GM21737 (cell line): ENCODE measurements around the gene AMELX.

ENCODE experiments used
- ATAC-seq: cut with Tn5 transposase; IDR thresholded peaks from one replicate; pipeline ENCODE4 v1.9.1; 2021; ENCODE audit warnings: mild to moderate bottlenecking, moderate library complexity; ENCODE audit not compliant: unreplicated experiment

The AMELX gene

DNA sequence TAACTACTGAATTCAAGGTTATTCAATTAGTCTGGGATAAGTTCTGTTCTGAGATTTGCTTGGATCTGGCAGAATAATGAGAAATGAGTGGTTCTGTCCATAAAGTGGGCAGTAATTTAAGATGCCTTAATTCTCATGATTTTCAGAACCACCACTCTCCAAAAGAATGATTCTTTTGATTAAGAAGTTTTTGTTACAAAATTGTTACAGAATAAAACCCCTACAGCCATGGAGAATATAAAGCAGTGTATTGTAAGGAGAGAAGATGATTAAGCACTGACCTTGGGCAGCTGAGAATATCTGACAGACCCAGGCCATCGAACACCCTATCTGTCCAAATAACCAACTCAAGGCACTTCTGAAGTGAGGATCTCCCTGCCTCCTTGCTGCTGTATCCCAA, 12.4 kb downstream of the AMELX start:
- no peak for ATAC-seq

DNA sequence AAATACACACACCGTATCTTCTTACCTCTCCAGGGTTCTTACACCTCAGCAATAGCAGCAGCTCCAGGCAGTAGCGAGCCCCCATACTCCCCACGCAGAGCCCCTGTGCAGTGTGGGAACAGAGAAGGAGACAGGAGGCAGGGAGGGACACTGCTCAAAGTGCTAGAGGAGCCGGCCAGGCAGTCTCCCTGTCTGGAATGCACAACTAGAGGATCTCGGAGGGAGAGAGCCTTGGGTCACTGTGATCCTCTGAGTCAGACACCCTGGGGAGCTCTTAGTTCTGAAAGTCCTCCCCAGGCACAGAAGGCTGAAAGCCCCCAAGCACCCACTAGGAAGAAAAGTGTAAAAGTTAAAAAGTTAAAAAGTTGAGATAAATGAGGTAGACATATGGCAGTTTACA, 16.0 kb downstream of the AMELX start:
- no peak for ATAC-seq

DNA sequence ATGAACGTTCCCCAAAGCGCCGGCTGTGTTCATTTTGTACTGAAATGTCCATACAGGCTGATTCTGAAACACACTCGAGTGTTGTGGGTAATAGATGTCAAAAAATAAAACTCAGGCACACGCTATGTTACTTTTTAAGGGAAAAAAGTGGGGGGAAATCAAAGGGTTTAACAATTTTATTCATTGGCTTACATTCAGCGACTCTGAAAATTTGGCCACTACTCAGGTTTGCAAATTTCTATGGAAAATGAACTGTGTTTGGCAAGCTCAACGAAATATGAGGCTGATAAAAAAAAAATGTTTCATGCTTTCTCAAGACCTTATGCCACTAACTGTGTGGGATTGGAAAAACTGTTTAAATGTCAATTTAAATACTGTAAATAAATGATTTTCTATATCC, 18.5 kb downstream of the AMELX start:
- ATAC-seq = no peak

DNA sequence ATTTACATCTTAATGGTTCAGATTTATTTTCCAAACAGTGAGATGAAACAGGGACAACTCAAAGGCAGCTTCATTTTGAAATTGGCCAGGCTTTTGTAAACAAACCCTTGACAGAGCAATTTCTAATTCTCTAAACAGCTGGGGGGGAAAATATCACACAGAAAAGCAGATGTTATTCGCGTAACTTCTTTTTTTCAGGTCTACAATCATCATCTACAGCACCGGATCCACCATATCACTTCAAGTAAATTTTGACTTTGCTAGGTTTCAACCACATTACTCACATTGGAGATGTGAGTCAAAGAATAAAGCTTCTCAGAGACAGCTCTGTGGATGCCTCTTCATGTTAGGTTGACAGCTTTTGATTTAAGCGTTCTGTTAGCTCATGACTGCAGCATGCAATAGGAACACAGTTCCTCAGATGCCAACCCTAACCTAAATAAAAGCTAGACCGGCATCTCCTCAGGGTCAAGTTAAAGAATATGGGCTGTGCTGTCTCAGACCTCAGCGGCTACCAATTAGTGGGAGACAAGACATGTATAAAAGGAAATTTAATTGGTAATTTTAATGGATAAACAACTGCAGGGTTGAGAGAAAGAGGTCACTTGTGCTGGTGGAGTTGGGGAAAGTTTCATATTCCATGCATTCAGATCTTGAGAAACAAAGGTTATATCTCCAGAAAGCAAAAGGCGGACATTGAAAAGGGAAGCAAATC, 26.8 kb downstream of the AMELX start:
- no peak for ATAC-seq

DNA sequence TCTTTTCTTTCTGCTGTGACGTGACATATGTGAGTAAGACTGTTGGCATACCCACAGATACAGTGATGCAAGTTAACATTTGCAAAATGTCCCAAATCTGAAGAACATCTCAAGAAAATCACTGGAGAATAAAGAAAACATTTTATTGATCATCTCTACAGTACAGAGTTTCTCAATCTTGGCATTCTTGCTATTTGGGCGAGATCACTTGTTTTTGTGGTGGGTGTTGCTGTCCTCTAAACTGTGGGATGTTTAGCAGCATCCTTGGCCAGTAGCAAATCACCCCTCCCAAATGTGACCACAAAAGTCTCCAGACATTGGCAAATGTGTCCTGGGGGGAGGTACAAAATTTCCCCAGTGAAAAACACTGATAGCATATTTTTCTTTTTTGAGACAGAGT, 28.8 kb downstream of the AMELX start:
- no peak for ATAC-seq

DNA sequence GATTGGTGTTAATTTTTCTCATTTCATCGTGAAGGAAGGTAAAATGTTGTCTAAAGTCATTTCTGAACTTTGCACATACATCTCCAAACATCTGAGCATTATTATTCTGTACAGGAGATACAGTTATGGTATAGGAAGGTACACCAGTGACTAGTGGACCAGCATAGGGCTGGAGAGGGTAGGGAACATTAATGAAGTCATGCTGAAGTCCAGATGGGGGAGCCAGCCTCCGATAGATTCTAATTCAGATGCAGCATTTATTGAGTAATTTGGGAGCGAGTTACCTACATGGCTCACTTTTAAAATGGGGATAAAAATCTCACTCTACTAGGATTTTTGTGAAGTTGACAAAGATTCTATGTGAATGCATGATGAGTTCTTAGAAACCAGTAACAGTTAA, 34.9 kb downstream of the AMELX start:
- ATAC-seq = no peak

DNA sequence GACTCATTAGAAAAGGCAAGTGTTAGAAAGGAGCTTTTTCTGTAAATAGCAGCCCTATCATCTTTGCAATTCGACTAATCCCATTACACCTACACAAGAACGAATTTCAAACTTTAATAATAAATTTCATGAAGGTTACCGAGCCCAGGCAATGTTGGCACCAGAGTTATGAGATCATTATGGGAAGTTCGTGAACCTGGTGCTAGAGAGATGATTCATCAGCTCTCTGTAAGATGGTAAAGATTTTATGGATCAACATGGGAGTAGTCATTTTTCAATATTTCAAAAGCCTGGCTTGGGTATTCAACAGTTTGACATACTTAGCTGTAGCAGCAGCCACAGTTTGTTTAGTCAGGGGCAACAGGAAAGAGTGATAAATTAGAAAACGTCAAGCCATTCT, 35.8 kb downstream of the AMELX start:
- no peak for ATAC-seq

DNA sequence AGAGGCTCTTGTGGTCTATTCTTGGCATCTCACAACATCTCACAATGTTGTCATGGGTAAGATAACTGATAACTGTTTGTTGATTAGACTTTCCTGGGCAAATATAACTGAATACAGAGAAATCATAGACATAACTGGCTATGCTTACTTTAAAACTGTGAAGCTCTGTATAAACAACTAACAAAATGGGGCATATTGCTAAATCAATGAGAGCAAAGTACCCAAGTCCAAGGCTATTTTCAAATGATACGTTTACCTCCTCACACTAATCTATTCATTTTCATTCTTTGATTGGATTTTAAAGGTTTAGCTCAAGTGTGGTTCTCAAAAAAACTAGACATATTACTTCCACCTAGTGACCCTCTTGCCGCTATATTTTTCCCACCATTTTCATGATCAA, 38.6 kb downstream of the AMELX start:
- ATAC-seq = no peak

DNA sequence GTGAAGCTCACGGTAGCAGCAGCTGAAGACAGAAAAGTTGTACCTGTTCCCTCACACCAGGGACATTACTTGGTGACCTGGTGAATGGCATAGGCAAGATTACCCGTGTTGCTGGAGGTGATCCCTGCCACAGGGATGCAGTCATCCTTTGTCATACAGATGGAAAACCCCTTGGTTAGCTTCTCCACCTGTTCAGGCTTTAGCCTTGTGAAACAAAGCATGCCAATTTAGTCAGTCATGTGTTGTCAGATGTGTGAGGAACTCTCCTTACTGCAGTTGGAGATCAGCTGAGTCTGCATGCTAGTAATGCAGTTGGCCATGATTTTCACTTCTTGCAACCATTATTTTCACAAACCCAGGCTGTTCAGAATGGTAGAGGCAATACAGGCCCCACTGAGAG, 41.0 kb downstream of the AMELX start:
- no peak for ATAC-seq

DNA sequence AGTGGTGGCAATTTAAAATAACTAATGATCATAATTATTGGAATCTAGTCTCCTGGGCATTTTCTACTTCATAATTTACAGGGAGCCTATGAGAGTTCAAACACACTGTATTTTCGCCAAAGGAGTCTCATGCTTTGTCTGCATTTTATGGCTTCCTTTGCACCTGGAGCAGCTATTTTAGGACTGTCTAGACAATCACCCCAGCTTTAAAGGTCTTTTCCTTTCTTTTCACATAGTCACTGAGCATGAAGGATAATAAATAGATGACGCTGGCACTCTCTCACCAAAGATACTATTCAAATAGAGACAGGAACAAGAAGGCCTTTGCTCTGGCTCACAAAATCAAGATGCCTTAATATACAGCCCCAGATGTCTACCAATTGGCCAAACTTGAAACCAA, 43.0 kb downstream of the AMELX start:
- no peak for ATAC-seq

DNA sequence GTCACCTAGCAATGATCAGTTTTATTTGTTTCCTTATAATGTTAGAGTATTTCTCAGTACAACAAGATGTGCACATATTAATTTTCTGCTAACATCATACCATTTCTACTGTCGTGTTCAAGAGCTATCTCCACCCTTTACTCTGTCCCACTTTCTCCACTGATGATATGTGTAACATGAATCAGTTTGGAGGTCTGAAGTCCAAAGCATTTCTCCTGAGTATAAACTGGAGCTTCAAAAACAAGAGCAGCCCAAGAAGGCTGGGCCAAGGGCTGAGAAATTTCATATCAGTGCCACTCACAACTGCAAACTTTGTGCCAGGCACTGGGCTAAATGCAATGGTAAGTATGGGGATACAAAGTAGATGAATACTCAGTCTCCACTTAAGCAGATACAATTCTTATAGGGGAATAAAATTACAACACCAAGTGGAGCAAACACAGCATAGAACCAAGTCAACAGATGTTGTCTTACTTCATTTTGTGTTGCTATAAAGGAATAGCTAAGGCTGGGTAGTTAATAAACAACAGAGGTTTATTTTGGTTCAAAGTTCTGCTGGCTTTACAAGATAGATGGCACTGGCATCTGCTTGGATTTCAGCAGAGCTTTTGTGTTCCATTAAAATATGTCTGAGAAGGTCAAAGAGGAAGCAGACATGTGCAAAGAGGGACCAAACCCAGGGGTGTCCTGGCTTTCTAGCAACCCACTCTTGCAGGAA, 44.2 kb downstream of the AMELX start:
- ATAC-seq = no peak

DNA sequence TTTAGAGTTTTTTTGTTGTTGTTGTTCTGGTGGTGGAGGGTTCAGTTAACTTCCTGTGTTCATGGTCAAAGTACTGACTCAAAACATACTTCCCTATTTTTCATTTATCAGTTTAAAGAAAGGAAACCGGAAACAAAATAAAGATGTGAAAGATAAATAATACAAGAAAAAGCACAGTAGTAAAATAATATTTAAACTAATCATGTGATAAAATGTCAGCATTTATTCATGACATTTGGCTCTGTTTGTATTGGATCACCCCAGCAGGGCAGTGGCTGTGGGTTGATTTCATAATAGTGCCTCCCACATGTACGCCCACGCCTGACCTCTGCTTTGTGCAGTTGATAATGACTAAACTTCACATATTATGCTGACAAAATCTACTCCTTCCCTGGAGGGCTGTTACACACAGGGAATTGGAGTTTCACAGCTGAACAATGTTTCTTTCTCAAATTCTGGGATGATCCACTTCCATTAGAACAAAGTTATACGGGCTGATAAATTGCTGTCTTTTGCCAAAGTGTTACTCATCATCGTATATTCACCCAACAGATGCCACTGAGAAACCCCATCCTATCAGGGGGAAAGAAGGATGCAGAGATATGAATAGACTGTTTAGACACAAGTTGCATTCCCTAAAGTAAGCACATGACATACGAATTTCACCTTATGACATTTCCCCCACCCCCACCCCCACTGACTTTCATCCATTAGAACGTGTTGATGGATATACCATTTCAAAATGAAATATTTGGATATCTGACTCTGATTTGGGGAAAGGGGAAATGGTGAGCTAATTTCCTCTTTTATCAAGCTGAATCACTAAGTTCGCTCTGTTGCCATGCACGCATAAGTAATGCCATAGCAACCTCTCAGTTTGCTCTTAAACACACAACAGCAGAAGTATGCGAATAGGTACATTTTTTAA, 48.3 kb downstream of the AMELX start:
- ATAC-seq = peak; percentile 81

DNA sequence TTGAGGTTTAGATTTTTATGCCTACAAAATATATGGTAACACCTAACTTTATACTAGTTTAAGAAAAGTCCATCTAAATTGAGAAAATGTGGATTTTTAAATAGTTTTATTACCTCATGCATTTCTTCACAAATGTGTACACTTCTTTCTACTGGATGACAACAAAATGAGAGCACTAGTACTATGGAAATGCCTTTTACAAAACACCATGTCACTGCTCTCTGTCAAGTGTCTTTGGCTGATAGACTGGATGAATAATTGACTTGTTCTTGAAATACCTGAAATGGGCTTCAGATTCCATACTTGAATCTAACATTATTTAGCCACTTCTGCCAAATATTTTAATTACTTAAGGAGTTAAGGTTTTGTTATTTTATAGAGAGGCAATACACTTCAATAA, 49.5 kb downstream of the AMELX start:
- no peak for ATAC-seq

DNA sequence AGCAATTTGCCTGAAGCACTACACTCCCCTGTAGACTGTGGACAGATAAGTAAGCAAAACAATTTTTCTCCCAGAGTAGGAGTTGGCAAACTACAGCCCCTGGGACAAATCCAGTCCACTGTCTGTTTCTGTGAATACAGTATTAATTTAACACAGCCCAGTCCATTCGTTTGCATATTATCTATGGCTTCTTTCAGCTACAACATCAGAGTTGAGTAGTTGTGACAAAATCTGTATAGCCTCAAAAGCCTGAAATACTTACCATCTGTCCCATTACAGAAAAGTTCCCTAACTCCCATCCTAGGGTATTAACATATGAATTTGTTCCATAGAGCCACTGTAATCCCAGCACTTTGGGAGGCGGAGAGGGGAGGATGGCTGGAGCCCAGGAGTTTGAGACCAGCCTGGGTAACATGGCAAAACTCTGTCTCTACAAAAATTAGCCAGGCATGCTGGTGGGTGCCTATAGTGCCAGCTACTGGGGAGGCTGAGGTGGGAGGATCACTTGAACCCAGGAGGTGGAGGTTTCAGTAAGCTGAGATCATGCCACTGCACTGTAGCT, 53.0 kb downstream of the AMELX start:
- ATAC-seq = no peak

DNA sequence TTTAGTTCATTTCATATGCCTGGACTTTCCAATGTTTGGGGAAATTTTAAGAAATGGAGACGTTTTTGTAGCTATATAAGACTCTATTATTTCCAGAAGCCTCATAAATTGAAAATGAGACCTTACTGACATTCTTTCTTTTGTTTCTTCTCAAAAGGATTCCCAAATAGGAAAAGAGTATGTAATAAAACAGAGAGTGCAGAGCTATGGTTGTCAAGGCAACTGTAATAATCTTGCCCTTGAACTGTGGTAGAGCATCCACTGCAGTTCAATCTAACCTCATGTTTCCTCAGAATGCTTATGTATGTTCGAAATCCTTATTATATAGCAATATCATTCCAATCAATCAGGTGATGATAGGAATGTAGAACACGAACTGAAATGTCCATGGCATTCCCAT, 54.1 kb downstream of the AMELX start:
- ATAC-seq = no peak

DNA sequence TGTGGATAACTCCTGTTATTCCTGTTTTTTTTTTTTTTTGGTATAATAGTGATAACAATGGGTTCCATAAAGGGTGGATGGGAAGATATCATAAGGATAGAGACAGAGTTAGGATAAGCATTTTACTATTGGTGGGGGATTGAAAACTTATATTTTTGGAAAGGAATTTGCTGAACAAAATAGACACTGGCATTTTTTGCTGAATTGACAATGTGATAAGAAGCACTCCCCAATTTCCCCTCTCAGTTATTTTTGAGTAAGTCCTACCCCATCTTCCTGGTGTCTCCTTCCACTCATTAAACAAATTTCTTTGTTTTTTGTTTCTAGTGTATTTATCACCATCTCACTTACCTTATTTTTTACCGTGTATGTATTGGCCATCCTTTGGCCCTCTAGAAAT, 55.8 kb downstream of the AMELX start:
- no peak for ATAC-seq

DNA sequence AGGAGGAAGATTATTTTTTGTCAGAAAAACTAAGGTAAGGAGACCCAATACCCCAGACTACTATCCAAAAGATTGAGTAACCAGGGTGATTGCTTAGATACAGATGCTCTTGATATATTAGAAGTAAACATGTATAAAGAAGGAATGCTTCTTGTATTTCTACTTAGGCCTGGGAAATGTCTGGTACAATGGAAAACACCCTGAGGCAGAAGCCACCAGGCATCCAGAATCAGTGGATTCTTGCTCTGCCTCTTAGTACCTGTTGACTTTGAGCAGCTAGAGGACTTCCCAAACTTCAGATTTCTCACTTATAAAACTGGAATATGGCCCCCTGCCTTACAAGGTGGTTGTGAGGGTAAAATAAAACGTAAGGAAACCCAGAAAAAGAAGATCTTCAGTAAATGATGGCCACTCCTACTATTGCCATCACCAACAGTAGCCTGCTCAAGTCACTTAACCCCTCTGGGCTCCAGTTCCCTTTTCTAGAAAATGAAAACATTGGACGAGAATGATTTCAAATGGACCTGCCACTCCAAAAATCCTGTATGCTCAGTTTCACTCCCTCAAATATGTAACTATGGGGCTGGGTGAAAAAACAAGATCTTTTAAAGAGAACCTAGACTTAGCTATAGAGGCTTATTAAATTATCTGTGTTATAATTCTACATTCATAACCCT, 56.6 kb downstream of the AMELX start:
- no peak for ATAC-seq
